H1 (cell line): ENCODE measurements around the gene COMP. TPM values are rescaled to one million over a fixed set of nuclear protein-coding genes. Genes with fewer than 3 reads are reported as not detected.

Experiments
- CTCF ChIA-PET: fragments of 300-600 bp; sonication (Branson Sonifier 250); formaldehyde crosslinking; loops from one replicate; lab custom pipeline; 2021; ENCODE audit not compliant: partially characterized antibody; lab: Charles Lee
- POLR2A ChIA-PET: fragments of 300-600 bp; sonication (Branson Sonifier 250); formaldehyde crosslinking; loops from one replicate; lab custom pipeline; 2021; ENCODE audit warnings: inconsistent platforms; ENCODE audit not compliant: partially characterized antibody; lab: Charles Lee
- DNase-seq, 2 experiments: peaks; one replicate each; pipeline versions ENCODE4 v3.0.0 to v3.0.0-alpha.2; 2010 to 2022; ENCODE audit warnings: low spot score in 2 of 2, low read depth in 1 of 2, mixed read lengths in 1 of 2
- FAIRE-seq: peaks from 2 replicates; lab custom pipeline; 2011; peaks lifted over from hg19 to GRCh38; lab: Jason Lieb, UNC
- H2AFZ ChIP-seq: 2 replicates; pipeline ENCODE4 v1.8.1; 2012; ENCODE audit warnings: low read length, inconsistent platforms
- H2AK5ac ChIP-seq: 2 replicates; pipeline ENCODE4 v1.6.1; 2013; ENCODE audit warnings: low read depth, low read length
- H2BK120ac ChIP-seq: replicated peaks from 2 replicates; pipeline ENCODE3; 2013; ENCODE audit warnings: low read depth, low read length, inconsistent platforms
- H2BK12ac ChIP-seq: 2 replicates; pipeline ENCODE4 v1.6.1; 2013; ENCODE audit warnings: low read depth, low read length
- H2BK15ac ChIP-seq: 2 replicates; pipeline ENCODE4 v1.6.1; 2013; ENCODE audit warnings: low read length
- H2BK20ac ChIP-seq: 2 replicates; pipeline ENCODE4 v1.6.1; 2013; ENCODE audit warnings: low read length
- H2BK5ac ChIP-seq: 2 replicates; pipeline ENCODE4 v1.6.1; 2013; ENCODE audit warnings: low read depth, low read length
- H3K14ac ChIP-seq: 2 replicates; pipeline ENCODE4 v1.6.1; 2013; ENCODE audit warnings: inconsistent platforms; ENCODE audit not compliant: insufficient read length
- H3K18ac ChIP-seq: 2 replicates; pipeline ENCODE4 v1.6.1; 2013; ENCODE audit warnings: low read length; ENCODE audit errors: extremely low read depth
- H3K23ac ChIP-seq: 2 replicates; pipeline ENCODE4 v1.6.1; 2013; ENCODE audit warnings: inconsistent platforms; ENCODE audit not compliant: insufficient read length
- H3K23me2 ChIP-seq: 2 replicates; pipeline ENCODE4 v1.6.1; 2013; ENCODE audit warnings: low read depth, low read length
- H3K27ac ChIP-seq: 2 replicates; pipeline ENCODE4 v1.6.1; 2011; ENCODE audit warnings: low read depth, low read length, inconsistent platforms
- H3K27me3 ChIP-seq, 4 experiments: replicated peaks in 1 of 4; 1 replicate in 1 of 4; 2 replicates in 3 of 4; pipeline versions ENCODE4 v1.6.1 to v1.8.1; 2011 to 2013; ENCODE audit warnings: low read length in 3 of 4, mild to moderate bottlenecking in 3 of 4, inconsistent platforms in 2 of 4, mixed read lengths in 2 of 4, moderate library complexity in 1 of 4; ENCODE audit not compliant: control insufficient read depth in 3 of 4, insufficient read depth in 3 of 4; ENCODE audit errors: extremely low read depth in 1 of 4
- H3K36me3 ChIP-seq, 4 experiments: 2 replicates each; pipeline versions ENCODE4 v1.6.1 to v1.8.1; 2011 to 2013; ENCODE audit warnings: mild to moderate bottlenecking in 4 of 4, low read length in 3 of 4, moderate library complexity in 2 of 4, control low read depth in 1 of 4, inconsistent platforms in 1 of 4; ENCODE audit not compliant: insufficient read depth in 4 of 4, control insufficient read depth in 2 of 4
- H3K4ac ChIP-seq: replicated peaks from 2 replicates; pipeline ENCODE3; 2013; ENCODE audit warnings: low read length, low read depth, mixed read lengths, inconsistent platforms; ENCODE audit not compliant: insufficient read length
- H3K4me1 ChIP-seq, 4 experiments: replicated peaks in 1 of 4; 1 replicate in 1 of 4; 2 replicates in 3 of 4; pipeline versions ENCODE4 v1.6.1 to v1.8.1; 2011 to 2013; ENCODE audit warnings: low read length in 3 of 4, inconsistent platforms in 2 of 4, mixed read lengths in 1 of 4; ENCODE audit not compliant: insufficient read depth in 4 of 4, control insufficient read depth in 3 of 4
- H3K4me2 ChIP-seq, 2 experiments: 2 replicates each; pipeline versions ENCODE4 v1.6.1 to v1.8.1; 2011 to 2013; ENCODE audit warnings: low read depth in 2 of 2, low read length in 2 of 2, control low read depth in 1 of 2, inconsistent platforms in 1 of 2, mild to moderate bottlenecking in 1 of 2; ENCODE audit not compliant: insufficient read depth in 1 of 2
- H3K4me3 ChIP-seq, 4 experiments: fragments of 200-600, 300-600 bp in 1 of 4; sonication (generic), shearing (Covaris generic), sonication (Bioruptor Twin) in 1 of 4; 2 replicates each; pipeline versions ENCODE4 v1.5.1 to v1.8.1; 2011 to 2016; ENCODE audit warnings: low read length in 4 of 4, low read depth in 3 of 4, control low read depth in 2 of 4, inconsistent platforms in 2 of 4, mild to moderate bottlenecking in 2 of 4, mixed read lengths in 1 of 4, moderate library complexity in 1 of 4; ENCODE audit not compliant: insufficient read depth in 2 of 4; ENCODE audit errors: extremely low read depth in 1 of 4
- H3K56ac ChIP-seq: replicated peaks from 2 replicates; pipeline ENCODE3; 2013; ENCODE audit warnings: low read depth, mild to moderate bottlenecking, mixed read lengths, low read length, inconsistent platforms; ENCODE audit not compliant: insufficient read length
- H3K79me1 ChIP-seq: 2 replicates; pipeline ENCODE4 v1.6.1; 2013; ENCODE audit warnings: low read depth, low read length, control low read depth
- H3K79me2 ChIP-seq, 2 experiments: 2 replicates each; pipeline versions ENCODE4 v1.6.1 to v1.8.1; 2012 to 2013; ENCODE audit warnings: low read length in 2 of 2, mild to moderate bottlenecking in 2 of 2, inconsistent platforms in 1 of 2; ENCODE audit not compliant: insufficient read depth in 2 of 2, control insufficient read depth in 1 of 2
- H3K9ac ChIP-seq, 4 experiments: replicated peaks in 1 of 4; 1 replicate in 1 of 4; 2 replicates in 3 of 4; pipeline versions ENCODE4 v1.6.1 to v1.8.1; 2011 to 2013; ENCODE audit warnings: low read depth in 3 of 4, low read length in 3 of 4, control low read depth in 2 of 4, mild to moderate bottlenecking in 2 of 4, moderate library complexity in 2 of 4, inconsistent platforms in 1 of 4; ENCODE audit errors: extremely low read depth in 1 of 4
- H3K9me3 ChIP-seq, 2 experiments: 2 replicates each; pipeline versions ENCODE4 v1.6.1 to v1.8.1; 2012 to 2013; ENCODE audit warnings: mild to moderate bottlenecking in 2 of 2, moderate library complexity in 2 of 2, control low read depth in 1 of 2, inconsistent platforms in 1 of 2, low read depth in 1 of 2, low read length in 1 of 2, mixed read lengths in 1 of 2; ENCODE audit not compliant: insufficient read depth in 2 of 2
- H4K20me1 ChIP-seq, 2 experiments: replicated peaks in 1 of 2; 2 replicates each; pipeline versions ENCODE3 to v1.8.1; 2011 to 2013; ENCODE audit warnings: inconsistent platforms in 2 of 2, low read length in 2 of 2, mild to moderate bottlenecking in 1 of 2; ENCODE audit not compliant: insufficient read depth in 2 of 2, control insufficient read depth in 1 of 2
- H4K5ac ChIP-seq: 2 replicates; pipeline ENCODE4 v1.6.1; 2013; ENCODE audit warnings: low read length, low read depth, mixed read lengths, inconsistent platforms; ENCODE audit not compliant: insufficient read length
- H4K8ac ChIP-seq: 2 replicates; pipeline ENCODE4 v1.8.0; 2013; ENCODE audit warnings: mild to moderate bottlenecking, moderate library complexity, low read length, inconsistent platforms; ENCODE audit not compliant: insufficient read depth; ENCODE audit errors: extremely low read depth
- H4K91ac ChIP-seq: replicated peaks from 2 replicates; pipeline ENCODE3; 2013; ENCODE audit warnings: low read length, mixed read lengths, inconsistent platforms; ENCODE audit not compliant: insufficient read length
- BCL11A ChIP-seq, 2 experiments: IDR thresholded peaks; one replicate each; pipeline ENCODE4 v1.6.1; 2011; ENCODE audit warnings: low read depth in 2 of 2, low read length in 2 of 2, mild to moderate bottlenecking in 2 of 2
- CREB1 ChIP-seq: IDR thresholded peaks from 2 replicates; pipeline ENCODE4 v1.6.1; 2012; ENCODE audit warnings: inconsistent platforms
- EP300 ChIP-seq, 2 experiments: IDR thresholded peaks; 1 replicate in 1 of 2; 2 replicates in 1 of 2; pipeline ENCODE4 v1.6.1; 2011 to 2012; ENCODE audit warnings: low read depth in 2 of 2, low read length in 2 of 2, mild to moderate bottlenecking in 2 of 2, borderline replicate concordance in 1 of 2, inconsistent platforms in 1 of 2, moderate library complexity in 1 of 2
- GTF2F1 ChIP-seq: IDR thresholded peaks from 2 replicates; pipeline ENCODE4 v1.6.1; 2012; ENCODE audit warnings: low read depth, low read length, improper control_type of control experiment, borderline replicate concordance
- JUND ChIP-seq: IDR thresholded peaks from 2 replicates; pipeline ENCODE4 v1.6.1; 2011; ENCODE audit warnings: mild to moderate bottlenecking, improper control_type of control experiment, low read length
- PHF8 ChIP-seq: fragments of 200-600 bp; sonication (generic); conservative IDR thresholded peaks from 2 replicates; pipeline ENCODE4 v1.7.1; 2012; ENCODE audit warnings: low read depth, mild to moderate bottlenecking, inconsistent platforms, low read length, moderate library complexity
- RXRA ChIP-seq: IDR thresholded peaks from 2 replicates; pipeline ENCODE4 v1.6.1; 2011; ENCODE audit warnings: low read depth, mild to moderate bottlenecking, low read length, moderate library complexity; ENCODE audit not compliant: insufficient read depth
- SAP30 ChIP-seq: fragments of 300-600 bp; sonication (generic); IDR thresholded peaks from 2 replicates; pipeline ENCODE4 v1.7.1; 2012; ENCODE audit warnings: low read length, moderate library complexity, mild to moderate bottlenecking, inconsistent platforms; ENCODE audit not compliant: insufficient read depth, insufficient replicate concordance
- SIN3A ChIP-seq, 2 experiments: IDR thresholded peaks in 1 of 2; conservative IDR thresholded peaks in 1 of 2; 2 replicates each; pipeline ENCODE4 v1.6.1; 2011 to 2012; ENCODE audit warnings: low read length in 2 of 2, improper control_type of control experiment in 1 of 2, low read depth in 1 of 2, mild to moderate bottlenecking in 1 of 2
- SP4 ChIP-seq: IDR thresholded peaks from 2 replicates; pipeline ENCODE4 v1.6.1; 2012; ENCODE audit warnings: low read length, inconsistent platforms
- YY1 ChIP-seq: IDR thresholded peaks from 2 replicates; pipeline ENCODE4 v1.6.1; 2011; ENCODE audit warnings: low read depth, mild to moderate bottlenecking, low read length
- WGBS, 2 experiments: shearing (Covaris generic) in 1 of 2; methylation state at CpG; one replicate each; pipeline versions ENCODE4 v1.1.6 to v1.1.7; 2013 to 2015; ENCODE audit warnings: low lambda C conversion rate in 2 of 2, mixed read lengths in 2 of 2, inconsistent platforms in 1 of 2, low coverage in 1 of 2, missing lambda C conversion rate in 1 of 2; ENCODE audit not compliant: insufficient replicate concordance in 2 of 2, insufficient coverage in 1 of 2, insufficient read length in 1 of 2; ENCODE audit errors: extremely low coverage in 1 of 2, missing lambda C conversion rate in 1 of 2; 5-methylcytosine and 5-hydroxymethylcytosine counted together
- polyA plus RNA-seq, 7 experiments: library from polyadenylated mRNA; depleted of rRNA in 3 of 7; stranded (reverse) in 5 of 7; unstranded in 2 of 7; fragments of >200 nt in 5 of 7; fragments of 200-250 nt in 2 of 7; gene quantifications; 1 replicate in 5 of 7; 2 replicates in 1 of 7; 4 replicates in 1 of 7; pipeline versions ENCODE4 v1.2.1 to v1.2.3, GENCODE V29; 2011 to 2013; ENCODE audit warnings: missing spikeins in 2 of 7, mixed read lengths in 2 of 7
- total RNA-seq: library from RNA; stranded (reverse); fragmentation: NEBNext Ultra II Directional; extraction: Animal tissue kit (Norgen Biotek cat#: 25700); gene quantifications from 2 replicates; pipeline ENCODE4 v1.2.1, GENCODE V29; 2021

The COMP gene
- total and polyA plus RNA-seq, 2 of the 8 experiments (the other 6 are each of a cell fraction or from before 2014, with no cell fraction given): 0.17 TPM

DNA sequence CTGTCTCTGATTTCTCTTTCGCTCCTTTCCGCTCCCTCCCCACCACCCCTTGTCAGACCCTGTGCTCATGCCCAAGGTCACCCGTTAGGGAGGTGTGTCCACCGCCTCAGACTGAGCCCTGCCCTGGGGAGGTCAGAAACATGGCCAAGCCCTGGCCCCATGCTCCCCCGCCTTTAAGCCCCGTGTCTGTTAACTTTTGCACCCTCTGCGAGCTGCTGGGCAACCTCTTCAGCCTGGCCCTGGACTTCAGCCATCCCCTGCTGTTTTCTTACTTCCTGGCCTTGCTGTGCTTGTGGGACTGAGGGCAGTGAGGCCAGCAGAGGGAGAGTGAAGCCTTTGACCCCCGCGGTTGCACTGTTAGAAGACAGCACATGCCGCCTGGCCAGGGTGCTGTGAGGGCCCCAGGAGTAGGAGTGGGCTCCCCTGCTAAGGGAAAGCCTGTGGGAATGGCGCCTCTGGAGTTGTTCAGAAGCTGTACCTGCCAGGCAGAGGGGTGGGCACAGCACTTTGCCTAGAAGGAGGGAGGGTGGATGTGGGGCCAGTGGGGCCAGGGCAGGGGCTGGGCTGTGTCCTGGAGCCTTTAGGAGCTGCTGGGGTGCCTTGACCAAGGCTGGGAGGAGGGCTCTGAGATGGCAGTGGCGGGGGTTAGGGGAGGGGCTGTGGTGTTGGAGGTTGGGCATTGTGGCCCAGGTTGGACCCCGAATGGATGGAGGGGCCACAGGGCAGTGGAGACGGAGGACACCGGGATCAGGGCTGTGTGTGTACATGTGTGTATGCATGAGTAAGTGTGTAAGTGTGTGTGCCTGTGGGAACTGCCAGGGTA is 48.6 kb upstream of the COMP start:
- Histone ChIP-seq H4K20me1 (peaks cover 56 to 63% of the 10 kb centered on the region in 2 experiments), H3K27me3 (no peaks in the 10 kb centered on the region), H3K23me2 (no peaks in the 10 kb centered on the region; the same call in 1 of the 2 replicates), H3K14ac (no peak overlapping the region), H2BK15ac (no peak overlapping the region), H2BK12ac (no peak overlapping the region), H3K4ac (no peak overlapping the region), H3K79me2 (peaks cover 33 to 97% of the 10 kb centered on the region in 2 experiments), H4K5ac (no peak overlapping the region), H3K4me1 (peaks cover 0 to 14% (median 10%) of the 10 kb centered on the region in 4 experiments; a peak in 6 of 7 replicates), H4K8ac (no peak overlapping the region), H3K4me2 (peak overlapping the region; percentile 25 to 43; a peak in 3 of 4 replicates), H3K36me3 (peaks cover 0 to 12% (median 7%) of the 10 kb centered on the region in 4 experiments; a peak in 4 of 8 replicates), H4K91ac (no peak overlapping the region), H2BK20ac (no peak overlapping the region), H3K23ac (no peak overlapping the region), H2AK5ac (peak overlapping the region; percentile 65; the same call in 1 of the 2 replicates), H3K9me3 (no peaks in the 10 kb centered on the region), H3K4me3 (no peak overlapping the region), H2AFZ (no peak overlapping the region), H2BK5ac (no peak overlapping the region), H3K9ac (no peak overlapping the region), H3K56ac (no peak overlapping the region), H3K27ac (no peak overlapping the region), H3K18ac (no peak overlapping the region), H3K79me1 (peaks cover 41% of the 10 kb centered on the region), H2BK120ac (no peak overlapping the region)
- DNase-seq: no peak
- POLR2A ChIA-PET: interaction anchor here (0.8 to 3.1 kb wide), 3 partner anchors 7 to 11 kb away, joined by 3 to 18 read pairs (median 4); partner anchors contain the start of gene UPF1
- no peak for FAIRE-seq
- 83% methylated on average over 15 of the region's 15 CpGs; no CpG with 5 or more reads in 1 of the 2 experiments for WGBS, 2 experiments
- CTCF ChIA-PET: interaction anchor here (0.9 to 19.5 kb wide), 11 partner anchors 9 to 511 kb away, joined by 3 to 247 read pairs (median 4); no protein-coding TSS in a partner anchor
- no peak for TF ChIP-seq RXRA
- no peak for TF ChIP-seq EP300 (IDR thresholded peaks at IDR 0.05; ENCODE audit: borderline replicate concordance in 1 of 2, low read depth in 2 of 2, low read length in 2 of 2)
- TF ChIP-seq GTF2F1: no peak
- TF ChIP-seq SP4: no peak
- no peak for TF ChIP-seq SAP30
- no peak for TF ChIP-seq PHF8
- TF ChIP-seq CREB1: no peak
- TF ChIP-seq YY1: no peak
- no peak for TF ChIP-seq BCL11A (IDR thresholded peaks at IDR 0.05; ENCODE audit: low read depth in 2 of 2, low read length in 2 of 2)
- no peak for TF ChIP-seq SIN3A (conservative IDR thresholded peaks at IDR 0.05 in 1 of 2, IDR thresholded peaks at IDR 0.05 in 1 of 2; ENCODE audit: low read depth in 1 of 2, low read length in 2 of 2)
- TF ChIP-seq JUND: no peak
